Measurements from ENCODE around the gene HGF.

Gene HGF

GRCh38 chr7:81684514-81685269, 85.2 kb downstream of the HGF start:
- peak in 49 of 56 donors; percentile 1 to 85 (median 44) for DNase-seq

- no peak for DNase-seq
Measured at GRCh38 chr7:81684033-81684432, 85.8 kb downstream of the HGF start.

GRCh38 chr7:81682873-81683272, 87.0 kb downstream of the HGF start:
- DNase-seq, result no peak

DNA sequence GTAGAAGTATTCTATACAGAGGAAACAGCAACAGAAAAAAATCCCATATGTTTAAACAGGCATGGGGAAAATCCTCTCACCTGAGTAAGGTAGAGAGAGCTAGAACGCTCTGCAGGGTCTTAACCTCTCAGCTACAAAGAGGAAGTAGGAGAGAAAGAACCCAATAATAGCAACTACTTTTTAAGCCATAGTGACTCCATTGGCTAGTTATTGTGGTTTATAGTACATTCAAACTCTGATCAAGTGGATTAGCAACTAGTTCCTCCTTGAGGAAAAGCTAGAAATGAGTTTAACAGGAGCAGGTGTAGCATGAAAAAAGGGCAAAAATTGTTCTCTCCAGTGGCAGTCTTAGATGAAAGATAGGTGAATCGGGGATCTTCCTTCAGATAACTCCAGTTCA, 89.7 kb downstream of the HGF start:
- DNase-seq, result no peak

DNA sequence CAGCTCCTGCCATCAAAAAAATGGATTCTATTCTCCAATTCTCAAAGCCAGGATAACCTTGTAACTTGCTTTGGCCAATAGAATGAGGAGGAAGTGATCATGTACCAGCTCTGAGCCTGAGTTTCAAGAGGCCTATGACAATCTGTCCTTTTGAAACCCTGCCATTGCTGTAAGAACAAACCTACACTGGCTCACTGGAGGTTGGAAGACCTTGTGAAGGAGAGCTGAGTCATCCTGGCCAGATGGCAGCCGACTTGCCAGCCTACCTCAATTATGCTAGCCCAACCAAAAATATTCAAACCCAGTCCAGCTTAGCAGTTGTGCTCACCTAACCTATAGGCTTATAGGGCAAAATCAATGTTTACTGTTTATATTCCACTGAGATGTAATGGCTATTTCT, 93.0 kb downstream of the HGF start:
- DNase-seq, result no peak

DNA sequence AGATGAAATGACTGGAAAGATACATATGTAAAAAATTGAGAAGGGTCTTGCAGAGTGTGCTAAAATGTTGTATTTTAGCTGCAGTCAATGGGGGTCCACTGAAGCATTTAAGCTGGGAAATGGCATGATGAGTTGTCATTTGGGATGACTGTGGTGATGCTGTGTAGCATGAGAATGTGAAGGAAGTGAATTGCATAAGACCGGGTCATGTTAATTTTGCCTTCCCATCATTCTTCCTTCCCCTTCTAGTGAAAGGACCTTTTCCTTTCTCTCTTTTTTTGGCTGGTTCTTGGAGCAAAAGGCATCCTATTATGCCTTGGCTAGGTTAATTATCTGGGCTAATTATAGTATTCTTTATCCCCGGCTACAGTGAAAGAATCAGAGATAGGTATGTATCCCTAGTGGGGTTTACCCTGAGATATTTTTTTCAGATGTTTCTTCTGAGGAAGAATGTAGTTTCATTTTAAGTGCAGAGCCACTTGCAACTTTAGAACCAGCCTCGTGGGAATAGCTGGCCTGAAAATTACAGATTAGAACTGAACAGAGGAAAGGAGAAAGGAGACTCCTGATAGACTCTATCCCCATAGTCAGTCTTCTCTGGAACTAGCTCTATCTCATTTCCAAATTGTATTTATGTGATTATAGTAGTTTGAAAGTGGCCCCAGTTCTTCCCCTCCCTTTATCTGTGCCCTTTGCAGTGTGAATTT, 93.6 kb downstream of the HGF start:
- no peak for DNase-seq

DNA sequence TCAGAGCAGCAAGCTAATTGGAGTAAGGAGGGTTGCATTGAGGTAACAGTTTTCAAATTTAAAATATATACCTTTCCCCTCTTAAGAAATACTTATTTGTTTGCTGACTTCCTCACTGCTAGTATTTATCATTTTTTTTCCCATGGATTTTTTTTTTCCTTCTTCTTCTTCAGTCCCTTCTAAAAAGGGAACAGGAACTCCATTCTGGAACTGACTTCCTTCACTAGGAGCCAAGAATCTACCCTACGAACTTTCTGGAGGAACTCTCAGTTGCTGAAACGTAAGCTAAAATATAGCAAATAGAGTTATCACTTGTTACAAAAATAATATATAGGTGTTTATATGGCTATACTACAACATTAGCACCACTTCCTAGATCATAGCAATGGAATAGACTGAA, 95.4 kb downstream of the HGF start:
- DNase-seq, result no peak

- DNase-seq, result no peak
Measured at GRCh38 chr7:81672872-81673271, 97.0 kb downstream of the HGF start.

DNA sequence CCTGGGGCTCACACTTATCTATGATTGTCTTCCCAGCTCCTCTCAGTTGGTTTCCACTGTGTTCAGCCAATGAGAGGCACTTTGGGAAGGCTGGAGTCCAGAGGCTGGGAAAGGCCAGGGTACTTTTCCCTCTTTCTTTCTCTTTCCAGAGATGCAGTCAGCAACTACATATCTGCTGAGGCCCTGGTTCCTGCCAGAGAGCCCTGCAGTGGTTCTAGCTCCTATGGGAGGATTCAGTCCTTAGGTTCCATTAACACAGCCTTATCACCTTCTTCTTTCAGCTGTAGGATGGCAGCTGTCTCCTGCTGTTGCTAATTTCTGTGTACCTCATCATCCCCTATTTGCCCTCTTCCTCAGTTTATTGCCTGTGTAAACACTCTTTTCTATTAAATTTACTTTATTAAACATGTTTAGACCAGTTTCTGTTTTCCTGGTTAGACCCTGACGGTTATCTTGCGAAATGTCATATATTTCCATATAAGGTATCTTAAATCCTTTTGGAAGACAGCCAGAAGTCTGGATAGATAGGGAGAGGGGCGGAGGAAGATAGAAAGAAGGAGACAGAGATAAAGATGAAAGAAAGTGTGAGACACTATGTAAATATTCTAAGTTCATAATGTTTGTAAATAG, 100.3 kb downstream of the HGF start:
- no peak for DNase-seq

- no peak for DNase-seq
Measured at GRCh38 chr7:81666209-81666608, 103.6 kb downstream of the HGF start.

GRCh38 chr7:81665236-81665635, 104.6 kb downstream of the HGF start:
- no peak for DNase-seq

GRCh38 chr7:81664304-81664703, 105.5 kb downstream of the HGF start:
- no peak for DNase-seq

DNA sequence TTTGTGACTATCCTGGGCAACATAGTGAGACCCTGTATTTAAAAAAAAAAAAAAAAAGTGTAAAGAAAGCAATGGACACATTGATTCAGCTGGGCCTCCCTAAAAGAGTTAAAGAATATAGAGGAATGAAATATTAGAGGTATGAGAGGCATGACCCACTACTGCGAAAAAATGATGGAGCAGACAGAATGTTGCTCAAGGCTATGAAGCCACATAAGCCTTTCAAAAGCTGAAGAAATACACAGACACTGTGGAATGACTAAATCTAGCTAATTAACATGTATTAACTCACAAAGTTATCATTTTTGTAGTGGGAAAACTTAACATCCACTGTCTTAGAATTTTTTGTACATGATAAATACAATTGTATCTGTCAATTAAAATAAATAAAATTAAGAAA, 107.3 kb downstream of the HGF start:
- DNase-seq, result no peak

GRCh38 chr7:81659697-81660395, 110.0 kb downstream of the HGF start:
- no peak for DNase-seq

- DNase-seq, result no peak
Measured at GRCh38 chr7:81657551-81657950, 112.3 kb downstream of the HGF start.

DNA sequence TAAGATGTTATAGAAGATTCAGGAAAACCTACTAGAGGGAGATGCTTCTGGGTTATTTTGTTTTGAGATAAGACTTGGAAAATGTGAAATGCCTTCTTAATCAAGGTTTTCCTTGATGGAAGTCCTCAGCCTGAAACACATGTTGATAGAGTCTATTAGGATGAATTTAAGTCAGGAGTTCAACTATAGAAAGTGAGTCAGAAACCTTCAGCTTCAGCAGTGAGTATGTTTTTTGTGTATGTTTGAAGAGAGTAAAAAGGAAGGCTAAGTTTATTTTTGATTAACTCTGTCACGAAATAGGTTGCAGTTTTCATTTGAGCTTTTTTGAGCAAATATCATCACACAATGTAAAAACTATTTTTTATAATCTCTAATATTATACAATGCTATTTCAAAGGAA, 114.6 kb downstream of the HGF start:
- DNase-seq, result no peak

DNA sequence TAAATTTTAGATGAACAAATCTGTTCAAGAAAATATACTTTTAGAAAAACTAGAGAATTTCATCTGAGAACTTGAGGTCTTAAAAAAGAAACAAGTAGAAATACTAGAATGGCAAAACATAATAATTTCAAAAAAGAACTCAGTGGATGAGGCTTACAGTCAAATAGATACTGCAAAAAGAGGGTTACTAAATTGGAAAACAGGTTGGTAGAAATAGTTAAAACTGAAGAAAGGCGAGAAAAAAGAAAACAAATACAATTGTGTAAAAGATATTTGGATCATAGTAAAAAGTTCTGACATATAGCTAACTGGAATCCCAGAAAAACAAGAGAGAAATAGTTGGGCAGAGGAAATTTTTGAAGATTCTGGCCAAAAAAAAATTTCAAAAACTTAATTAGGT, 117.6 kb downstream of the HGF start:
- DNase-seq, result no peak
